Testis (tissue), 3 donors: ENCODE measurements around the gene IRX3. TPM values are rescaled to one million over a fixed set of nuclear protein-coding genes. Genes with fewer than 3 reads are reported as not detected.

Experiments
- DNase-seq: peaks from one replicate; pipeline ENCODE4 v3.0.0-alpha.2; 2019
- H3K27ac ChIP-seq, 2 donors: fragments of 200-600 bp; sonication (generic); one replicate each; pipeline ENCODE4 v1.5.1; 2019
- H3K27me3 ChIP-seq: fragments of 200-600 bp; sonication (generic); one replicate; pipeline ENCODE4 v1.5.1; 2019
- H3K36me3 ChIP-seq: fragments of 200-600 bp; sonication (generic); one replicate; pipeline ENCODE4 v1.5.1; 2017; ENCODE audit warnings: low read depth; ENCODE audit errors: missing control alignments
- H3K4me1 ChIP-seq: fragments of 200-600 bp; sonication (generic); one replicate; pipeline ENCODE4 v1.5.1; 2019
- H3K4me3 ChIP-seq, 2 donors: fragments of 200-600 bp; sonication (generic); one replicate each; pipeline ENCODE4 v1.5.1; 2017 to 2019
- H3K9me3 ChIP-seq: fragments of 200-600 bp; sonication (generic); one replicate; pipeline ENCODE4 v1.5.1; 2017
- CTCF ChIP-seq, 3 experiments: fragments of 450-650 bp in 2 of 3; fragments of 200-600 bp in 1 of 3; sonication (generic) in 1 of 3; IDR thresholded peaks; one replicate each; pipeline ENCODE4 v1.5.1; 2016 to 2019; ENCODE audit warnings: antibody characterized with exemption in 3 of 3, mild to moderate bottlenecking in 2 of 3, moderate library complexity in 1 of 3
- POLR2A ChIP-seq: fragments of 450-650 bp; IDR thresholded peaks from one replicate; pipeline ENCODE4 v1.6.1; 2017; ENCODE audit warnings: antibody characterized with exemption, mild to moderate bottlenecking, moderate library complexity
- WGBS, 2 donors: methylation state at CpG; one replicate each; pipeline ENCODE4 v1.1.5; 2018; 5-methylcytosine and 5-hydroxymethylcytosine counted together
- intact Hi-C: fragments of 100-400 bp; cut with DNase I; formaldehyde crosslinking; loops from one replicate; pipeline ENCODE4 v1.15.1; 2023; ENCODE audit warnings: low total_unique reads
- polyA plus RNA-seq: library from polyadenylated mRNA; stranded (reverse); fragments of 350-450 nt; fragmentation: Illumina TruSeq; extraction: RNeasy Lipid Tissue Mini Kit (QIAGEN cat#74804); gene quantifications from one replicate; pipeline ENCODE4 v1.2.3, GENCODE V29; 2014; ENCODE audit warnings: low read depth, low replicate concordance; ENCODE audit not compliant: insufficient read depth
- total RNA-seq, 2 donors: library from RNA; depleted of rRNA; stranded (reverse); fragments of >200 nt; gene quantifications; one replicate each; pipeline ENCODE4 v1.2.3, GENCODE V29; 2016

The IRX3 gene
- total and polyA plus RNA-seq, 3 donors from 2014 or later, result 1.2 to 1.6 (median 1.2) TPM

- 90 to 96% methylated on average over 7 of the region's 7 CpGs for WGBS, 2 donors
- intact Hi-C loops, result no loop called here
- no peak for TF ChIP-seq CTCF (IDR thresholded peaks at IDR 0.05)
- no peak for TF ChIP-seq POLR2A
Measured at GRCh38 chr16:54268340-54268739, 18.2 kb downstream of the IRX3 start.

GRCh38 chr16:54266363-54266955 is 20.1 kb downstream of the IRX3 start:
- Histone ChIP-seq H3K4me1 (no peaks in the 10 kb centered on the region), H3K9me3 (no peaks in the 10 kb centered on the region), H3K36me3 (no peaks in the 10 kb centered on the region), H3K27ac (no peak overlapping the region), H3K4me3 (no peak overlapping the region), H3K27me3 (no peaks in the 10 kb centered on the region)
- TF ChIP-seq CTCF (IDR thresholded peaks at IDR 0.05) (no peak), POLR2A (no peak)
- intact Hi-C loops, result no loop called here
- DNase-seq, result no peak
- 81 to 92% methylated on average over 4 of the region's 4 CpGs for WGBS, 2 donors

More at GRCh38 chr16:54268340-54268739, 18.2 kb downstream of the IRX3 start:
- H3K36me3 ChIP-seq, result no peaks in the 10 kb centered on the region
- no peak for DNase-seq
- no peaks in the 10 kb centered on the region for H3K27me3 ChIP-seq
- H3K9me3 ChIP-seq, result no peaks in the 10 kb centered on the region
- no peaks in the 10 kb centered on the region for H3K4me1 ChIP-seq
- no peak overlapping the region for H3K27ac ChIP-seq
- H3K4me3 ChIP-seq, result no peak overlapping the region

GRCh38 chr16:54265575-54266107 is 20.9 kb downstream of the IRX3 start:
- WGBS, 2 donors, result 87 to 88% methylated on average over 7 of the region's 7 CpGs
- DNase-seq, result no peak
- H3K9me3 ChIP-seq, result no peaks in the 10 kb centered on the region
- no peak overlapping the region for H3K4me3 ChIP-seq
- no peak overlapping the region for H3K27ac ChIP-seq
- H3K27me3 ChIP-seq, result no peaks in the 10 kb centered on the region
- no peaks in the 10 kb centered on the region for H3K36me3 ChIP-seq
- no peaks in the 10 kb centered on the region for H3K4me1 ChIP-seq
- no peak for TF ChIP-seq POLR2A
- no peak for TF ChIP-seq CTCF (IDR thresholded peaks at IDR 0.05)
- intact Hi-C loops, result no loop called here

GRCh38 chr16:54253118-54253517 is 33.5 kb downstream of the IRX3 start:
- Histone ChIP-seq H3K27ac (no peak overlapping the region), H3K9me3 (no peaks in the 10 kb centered on the region), H3K4me1 (no peaks in the 10 kb centered on the region), H3K27me3 (no peaks in the 10 kb centered on the region), H3K36me3 (no peaks in the 10 kb centered on the region), H3K4me3 (no peak overlapping the region)
- intact Hi-C loops, result no loop called here
- no peak for DNase-seq
- WGBS, 2 donors, result 86 to 91% methylated on average over 7 of the region's 7 CpGs
- TF ChIP-seq POLR2A (no peak), CTCF (IDR thresholded peaks at IDR 0.05) (no peak)
